Measurements from ENCODE around the gene UBASH3A. TPM values are rescaled to one million over a fixed set of nuclear protein-coding genes. Genes with fewer than 3 reads are reported as not detected.

The UBASH3A gene
- total RNA-seq, 4 donors from 2014 or later, result 0.41 TPM; not detected in 3

DNA sequence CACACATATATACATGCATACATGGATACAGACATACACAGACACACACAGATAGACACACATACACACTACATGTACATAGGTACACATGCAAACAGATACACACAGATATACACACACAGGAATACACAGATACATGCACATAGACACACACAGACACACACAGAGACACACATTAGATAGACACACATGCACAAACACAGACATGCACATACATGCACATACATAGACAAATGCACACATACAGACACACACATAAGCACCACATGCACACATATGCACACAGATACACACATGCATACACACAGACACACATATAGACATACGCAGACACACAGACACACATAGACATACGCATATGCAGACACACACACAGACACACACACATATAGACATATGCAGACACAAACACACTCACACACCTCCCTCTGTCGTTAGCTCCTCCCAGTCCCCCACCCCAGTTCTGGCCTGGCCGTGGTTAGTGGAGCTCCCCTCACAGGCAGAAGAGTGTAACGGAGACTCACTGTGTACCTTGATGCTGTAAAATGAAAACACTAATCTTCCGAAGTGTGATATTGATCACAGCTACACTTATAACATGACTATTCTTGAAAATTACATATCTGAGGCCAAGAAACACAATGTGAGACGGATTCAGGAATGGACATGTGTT is 7.6 kb downstream of the UBASH3A start:
- H3K4me1 ChIP-seq, result peaks cover 0 to 8% of the 10 kb centered on the region in 2 donors
- no peak for DNase-seq
- H3K27me3 ChIP-seq, result peaks cover 12 to 19% (median 14%) of the 10 kb centered on the region in 3 donors
- no peak overlapping the region for H3K27ac ChIP-seq
- in situ Hi-C loops (cut with MboI; ENCODE audit: low sequenced_read_pairs in 4 of 4) (no loop called here), intact Hi-C loops (cut with DNase I; ENCODE audit: low total_unique reads) (no loop called here)
- no peak overlapping the region for H3K4me3 ChIP-seq
- H3K9me3 ChIP-seq, result no peaks in the 10 kb centered on the region
- ATAC-seq, result no peak
- H3K36me3 ChIP-seq, result no peaks in the 10 kb centered on the region
- TF ChIP-seq POLR2A (IDR thresholded peaks at IDR 0.05) (no peak), CTCF (IDR thresholded peaks at IDR 0.05 in 4 of 5, conservative IDR thresholded peaks at IDR 0.05 in 1 of 5) (no peak)

GRCh38 chr21:42411891-42412635 is 8.4 kb downstream of the UBASH3A start:
- Histone ChIP-seq H3K27me3 (peaks cover 12 to 19% (median 14%) of the 10 kb centered on the region in 3 donors), H3K4me1 (peaks cover 0 to 8% of the 10 kb centered on the region in 2 donors), H3K27ac (no peak overlapping the region), H3K36me3 (no peaks in the 10 kb centered on the region), H3K9me3 (no peaks in the 10 kb centered on the region), H3K4me3 (no peak overlapping the region)
- intact Hi-C loops (cut with DNase I; ENCODE audit: low total_unique reads), result no loop called here
- ATAC-seq (no peak), DNase-seq (no peak)
- in situ Hi-C loops (cut with MboI; ENCODE audit: low sequenced_read_pairs in 4 of 4), result no loop called here
- TF ChIP-seq CTCF (IDR thresholded peaks at IDR 0.05 in 4 of 5, conservative IDR thresholded peaks at IDR 0.05 in 1 of 5) (no peak), POLR2A (IDR thresholded peaks at IDR 0.05) (no peak)

- Histone ChIP-seq H3K36me3 (no peaks in the 10 kb centered on the region), H3K9me3 (no peaks in the 10 kb centered on the region), H3K4me1 (peaks cover 0 to 8% of the 10 kb centered on the region in 2 donors), H3K27ac (no peak overlapping the region), H3K27me3 (peaks cover 9 to 19% (median 12%) of the 10 kb centered on the region in 3 donors), H3K4me3 (no peak overlapping the region)
- ATAC-seq (no peak), DNase-seq (no peak)
- in situ Hi-C loops (cut with MboI; ENCODE audit: low sequenced_read_pairs in 4 of 4), result no loop called here
- no peak for TF ChIP-seq POLR2A (IDR thresholded peaks at IDR 0.05)
- TF ChIP-seq CTCF (IDR thresholded peaks at IDR 0.05 in 4 of 5, conservative IDR thresholded peaks at IDR 0.05 in 1 of 5), result no peak
- intact Hi-C loops (cut with DNase I; ENCODE audit: low total_unique reads), result no loop called here
Observed at GRCh38 chr21:42412636-42412933, 8.9 kb downstream of the UBASH3A start.

DNA sequence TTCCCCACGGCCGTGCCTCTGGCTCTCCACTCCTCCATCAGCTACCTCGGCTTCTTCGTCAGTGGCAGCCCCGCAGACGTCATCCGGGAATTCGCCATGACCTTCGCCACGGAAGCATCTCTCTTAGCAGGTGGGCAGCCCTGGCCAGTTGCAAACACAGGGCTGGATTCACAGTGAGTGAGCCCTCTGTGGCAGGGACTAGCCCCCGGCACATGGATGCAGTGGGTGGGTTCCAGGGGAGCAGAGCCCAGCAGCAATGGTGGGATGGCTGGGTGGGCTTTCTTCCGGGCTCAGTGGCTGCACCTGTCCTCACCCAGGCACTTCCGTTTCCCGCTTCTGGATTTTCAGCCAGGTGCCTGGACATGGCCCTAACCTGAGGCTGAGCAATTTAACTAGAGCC is 9.4 kb downstream of the UBASH3A start:
- peaks cover 9 to 19% (median 14%) of the 10 kb centered on the region in 3 donors for H3K27me3 ChIP-seq
- TF ChIP-seq CTCF (IDR thresholded peaks at IDR 0.05 in 4 of 5, conservative IDR thresholded peaks at IDR 0.05 in 1 of 5) (no peak), POLR2A (IDR thresholded peaks at IDR 0.05) (no peak)
- no peaks in the 10 kb centered on the region for H3K9me3 ChIP-seq
- no peak overlapping the region for H3K27ac ChIP-seq
- no peak overlapping the region for H3K4me3 ChIP-seq
- in situ Hi-C loops (cut with MboI; ENCODE audit: low sequenced_read_pairs in 4 of 4) (no loop called here), intact Hi-C loops (cut with DNase I; ENCODE audit: low total_unique reads) (no loop called here)
- no peaks in the 10 kb centered on the region for H3K36me3 ChIP-seq
- DNase-seq (no peak), ATAC-seq (no peak)
- peaks cover 0 to 8% of the 10 kb centered on the region in 2 donors for H3K4me1 ChIP-seq

Measured in gastrocnemius medialis (tissue), 4 donors.